GM08714 (cell line): ENCODE measurements around the gene WAC.
"Not testable (repeated sequence)": the region's sequence is repeated elsewhere in the genome, so short reads cannot be mapped to it uniquely, and the experiment has no call there.

Experiments used
- H3K4me3 ChIP-seq: fragments of 200-500 bp; sonication (Bioruptor generic); 2 replicates; pipeline ENCODE4 v1.5.1; 2014; ENCODE audit warnings: mild to moderate bottlenecking, low read length, inconsistent platforms
- ZNF274 ChIP-seq: IDR thresholded peaks from 2 replicates; pipeline ENCODE4 v1.6.1; 2012; ENCODE audit warnings: mild to moderate bottlenecking, low read depth, low read length

Gene WAC

DNA sequence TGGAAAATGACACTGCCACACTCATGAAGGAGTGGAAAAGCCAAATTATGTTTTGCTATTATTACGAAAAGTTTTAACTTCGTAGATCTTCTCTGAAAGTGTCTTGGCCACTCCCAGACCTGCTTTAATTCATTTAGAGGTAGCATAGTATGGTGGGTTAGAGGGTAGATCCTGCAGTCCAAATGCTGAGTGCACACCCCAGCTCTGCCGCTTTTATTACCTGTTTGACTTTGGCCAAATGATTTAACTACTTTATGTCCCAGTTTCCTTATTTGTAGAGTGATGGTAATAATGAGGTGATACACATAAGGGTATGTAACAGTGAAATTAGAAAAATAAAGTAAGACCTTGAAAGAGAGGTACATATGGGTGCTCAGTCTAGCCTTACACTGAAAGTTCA is 23.6 kb upstream of the WAC start:
- no peak overlapping the region for H3K4me3 ChIP-seq
- TF ChIP-seq ZNF274 = no peak

DNA sequence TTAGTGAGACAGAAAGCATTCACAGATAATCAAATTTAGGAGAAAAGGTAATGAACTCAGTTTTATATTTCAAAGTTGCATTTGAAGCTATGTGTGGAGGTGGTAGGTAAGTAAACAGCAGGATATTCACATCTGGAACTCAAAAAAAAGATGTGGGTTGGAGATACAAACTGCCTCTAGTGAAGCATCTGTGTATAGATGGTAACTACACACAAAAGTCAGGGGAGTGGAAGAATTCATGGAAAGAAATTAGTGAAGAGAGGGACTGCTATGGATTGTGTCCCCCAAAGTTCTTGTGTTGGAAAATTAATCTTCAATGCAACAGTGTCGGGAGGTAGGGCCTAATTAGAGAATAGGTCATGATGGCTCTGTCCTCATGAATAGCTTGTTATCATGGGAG is 18.3 kb upstream of the WAC start:
- H3K4me3 ChIP-seq = no peak overlapping the region

DNA sequence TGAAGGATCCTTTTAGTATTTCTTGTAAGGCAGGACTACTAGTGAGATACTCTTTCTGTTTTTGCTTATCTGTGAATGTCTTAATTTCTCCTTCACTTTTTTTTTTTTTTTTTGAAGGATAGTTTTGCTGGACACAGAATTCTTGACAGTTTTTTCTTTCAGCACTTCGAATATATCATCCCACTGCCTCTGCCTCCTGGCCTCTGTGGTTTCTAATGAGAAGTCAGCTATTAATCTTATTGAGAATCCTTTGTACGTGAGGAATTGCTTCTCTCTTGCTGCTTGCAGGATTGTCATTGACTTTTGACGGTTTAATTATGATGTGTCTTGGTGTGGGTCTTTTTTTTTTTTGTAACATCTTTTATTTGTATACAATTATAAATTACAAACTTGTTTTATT is 12.6 kb upstream of the WAC start:
- no peak for TF ChIP-seq ZNF274
- no peak overlapping the region for H3K4me3 ChIP-seq

More for the DNA sequence above, 18.3 kb upstream of the WAC start:
- no peak for TF ChIP-seq ZNF274

DNA sequence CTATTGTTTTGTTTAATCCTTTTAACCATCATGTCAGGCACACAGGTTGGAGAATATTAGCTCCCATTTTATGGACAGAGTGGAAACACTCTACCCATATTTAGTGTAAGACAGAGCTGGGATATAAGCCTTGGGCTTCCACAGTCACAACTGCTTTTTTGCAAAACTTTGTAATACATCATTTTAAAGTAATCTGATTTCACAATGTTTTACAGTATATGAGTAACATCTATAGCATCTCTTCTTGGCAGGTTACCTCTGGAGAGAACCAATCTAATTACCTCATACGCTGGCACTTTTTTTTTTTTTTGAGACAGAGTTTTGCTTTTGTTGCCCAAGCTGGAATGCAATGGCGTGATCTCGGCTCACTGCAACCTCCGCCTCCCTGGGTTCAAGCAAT is 12.1 kb upstream of the WAC start:
- not testable (repeated sequence) for H3K4me3 ChIP-seq

DNA sequence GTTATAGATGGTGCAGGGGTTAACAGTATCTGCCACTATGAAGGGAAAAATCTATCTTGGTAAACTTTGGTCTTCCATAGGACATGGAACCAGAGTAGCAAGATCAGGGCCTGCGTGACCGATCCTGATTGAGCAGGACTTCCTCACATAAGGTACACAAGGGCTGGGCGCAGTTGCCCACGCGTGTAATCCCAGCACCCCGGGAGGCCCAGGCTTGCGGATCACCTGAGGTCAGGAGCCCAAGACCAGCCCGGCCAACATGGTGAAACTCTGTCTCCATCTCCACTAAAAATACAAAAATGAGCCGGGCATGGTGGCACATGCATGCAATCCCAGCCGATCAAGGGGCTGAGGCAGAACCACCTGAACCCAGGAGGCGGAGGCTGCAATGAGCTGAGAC is 11.0 kb upstream of the WAC start:
- H3K4me3 ChIP-seq = not testable (repeated sequence)

DNA sequence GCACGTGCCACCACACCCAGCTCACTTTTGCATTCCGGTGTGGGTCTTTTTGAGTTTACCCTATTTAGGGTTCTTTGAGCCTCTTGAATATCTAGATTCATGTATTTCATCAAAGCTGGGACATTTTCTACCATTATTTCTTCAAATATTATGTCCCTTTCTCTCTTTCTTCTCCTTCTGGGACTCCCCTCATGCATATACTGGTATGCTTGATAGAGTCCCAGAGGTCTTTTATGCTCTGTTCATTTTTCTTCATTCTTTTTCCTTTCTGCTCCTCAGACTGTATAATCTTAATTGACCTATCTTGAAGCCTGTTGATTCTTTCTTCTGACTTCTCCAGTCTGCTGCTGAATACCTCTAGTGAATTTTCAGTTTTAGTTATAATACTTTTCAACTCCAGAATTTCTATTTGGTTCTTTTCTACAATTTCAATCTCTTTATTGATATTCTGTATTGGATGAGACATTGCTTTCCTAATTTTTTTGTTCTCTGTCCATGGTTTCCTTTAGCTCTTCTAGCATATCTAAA is 9.1 kb upstream of the WAC start:
- no peak for TF ChIP-seq ZNF274
- no peak overlapping the region for H3K4me3 ChIP-seq

DNA sequence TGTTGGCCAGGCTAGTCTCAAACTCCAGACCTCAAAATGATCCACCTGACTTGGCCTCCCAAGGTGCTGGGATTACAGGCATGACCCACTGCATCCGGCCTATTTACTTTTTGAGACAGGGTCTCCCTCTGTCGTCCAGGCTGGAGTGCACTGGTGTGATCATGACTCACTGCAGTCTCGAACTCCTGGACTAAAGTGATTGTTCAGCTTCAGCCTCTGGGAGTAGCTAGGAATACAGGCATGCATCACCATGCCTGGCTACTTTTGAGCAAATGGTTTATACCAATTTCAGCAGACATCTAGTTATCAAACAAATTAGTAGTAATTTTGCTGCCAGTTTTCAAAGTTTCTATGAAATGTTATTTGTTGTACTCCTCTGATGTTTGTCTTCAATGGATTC is 2.2 kb upstream of the WAC start:
- no peak for TF ChIP-seq ZNF274
- H3K4me3 ChIP-seq = no peak overlapping the region

DNA sequence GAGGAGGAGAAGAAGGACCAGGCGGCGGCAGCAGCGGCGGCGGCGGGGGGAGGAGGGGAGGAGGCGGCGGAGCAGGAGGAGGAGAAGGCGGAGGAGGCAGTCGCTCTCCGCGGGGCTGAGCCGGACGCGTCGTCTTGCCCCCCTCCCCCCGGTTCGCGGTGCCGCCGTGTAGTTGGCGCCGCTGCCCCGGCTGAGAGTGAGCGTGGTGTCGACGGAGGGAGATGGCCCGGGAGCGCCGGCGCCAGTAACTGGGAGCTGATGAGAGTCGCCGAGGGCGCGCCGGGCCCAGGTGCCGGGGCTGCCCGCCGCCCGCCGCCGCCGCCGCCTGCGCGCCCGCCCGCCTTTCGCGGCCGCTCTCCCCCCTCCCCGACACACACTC is 257 bp downstream of the WAC start:
- no peak for TF ChIP-seq ZNF274
- H3K4me3 ChIP-seq = peak overlapping the region; percentile 100

DNA sequence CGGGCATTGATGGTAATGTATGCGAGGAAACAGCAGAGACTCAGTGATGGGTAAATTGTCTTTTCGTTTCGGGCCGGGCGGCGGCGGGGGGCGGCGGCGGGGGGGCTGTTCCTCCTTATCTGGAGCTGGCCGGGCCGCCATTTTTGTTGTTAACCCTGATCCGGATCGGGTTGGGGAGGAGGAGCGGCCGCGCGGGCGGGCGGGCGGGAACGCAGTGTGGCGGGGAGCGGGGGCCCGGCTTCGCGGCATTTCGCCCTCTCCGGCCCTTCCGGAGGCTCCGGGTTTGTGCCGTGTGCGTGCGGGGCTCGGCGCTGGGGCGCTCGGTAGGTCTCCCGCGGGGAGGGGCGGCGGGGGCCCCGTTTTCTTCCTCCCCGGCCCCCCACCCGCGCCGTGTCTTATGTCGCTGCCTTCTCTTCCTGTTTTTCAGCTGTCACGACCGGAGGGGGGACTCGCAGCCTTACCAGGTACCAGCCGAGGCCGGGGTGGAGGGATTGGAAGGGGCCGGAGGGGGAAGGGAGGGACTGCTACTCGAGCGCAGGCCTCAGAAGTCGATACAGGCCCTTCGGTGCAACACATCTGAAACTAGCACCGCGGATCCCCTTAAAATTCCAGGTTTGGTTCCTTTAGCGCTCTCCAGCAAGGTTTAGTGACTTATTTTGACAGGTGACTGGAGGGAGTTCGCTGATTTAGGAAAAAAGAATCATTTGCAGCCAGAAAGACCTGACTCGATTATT is 820 bp downstream of the WAC start:
- H3K4me3 ChIP-seq = peak overlapping the region; percentile 100
- no peak for TF ChIP-seq ZNF274

DNA sequence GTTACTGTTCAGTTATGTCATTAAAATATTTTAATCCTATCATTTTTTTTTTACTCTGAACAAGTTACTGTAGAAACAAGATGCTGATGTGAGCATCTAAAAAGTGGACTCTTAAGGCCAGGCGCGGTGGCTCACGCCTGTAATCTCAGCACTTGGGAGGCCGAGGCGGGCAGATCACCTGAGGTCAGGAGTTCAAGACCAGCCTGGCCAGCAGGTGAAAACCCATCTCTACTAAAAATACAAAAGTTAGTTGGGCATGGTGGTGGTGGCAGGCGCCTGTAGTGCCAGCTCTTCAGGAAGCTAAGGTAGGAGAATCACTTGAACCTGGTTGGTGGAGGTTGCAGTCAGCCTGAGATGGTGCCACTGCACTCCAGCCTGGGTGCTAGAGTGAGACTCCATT is 2.9 kb downstream of the WAC start:
- no peak overlapping the region for H3K4me3 ChIP-seq
- TF ChIP-seq ZNF274 = no peak

DNA sequence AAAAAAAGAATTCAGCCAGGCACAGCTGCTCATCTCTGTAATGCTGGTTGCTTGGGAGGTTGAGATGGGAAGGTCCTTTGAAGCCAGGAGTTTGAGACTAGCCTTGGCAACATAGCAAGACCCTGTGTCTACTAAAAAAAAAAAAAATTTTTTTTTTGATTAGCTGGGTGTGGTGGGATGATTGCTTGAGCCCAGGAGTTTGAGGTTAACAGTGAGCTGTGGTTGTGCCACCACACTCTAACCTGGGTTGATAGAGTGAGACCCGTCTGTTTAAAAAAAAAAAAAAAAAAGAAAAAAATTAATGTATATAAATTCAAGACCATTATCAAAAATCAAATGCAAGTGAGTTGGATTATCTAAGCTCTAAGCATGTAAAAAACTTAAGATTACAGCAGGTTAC is 5.7 kb downstream of the WAC start:
- no peak for TF ChIP-seq ZNF274

DNA sequence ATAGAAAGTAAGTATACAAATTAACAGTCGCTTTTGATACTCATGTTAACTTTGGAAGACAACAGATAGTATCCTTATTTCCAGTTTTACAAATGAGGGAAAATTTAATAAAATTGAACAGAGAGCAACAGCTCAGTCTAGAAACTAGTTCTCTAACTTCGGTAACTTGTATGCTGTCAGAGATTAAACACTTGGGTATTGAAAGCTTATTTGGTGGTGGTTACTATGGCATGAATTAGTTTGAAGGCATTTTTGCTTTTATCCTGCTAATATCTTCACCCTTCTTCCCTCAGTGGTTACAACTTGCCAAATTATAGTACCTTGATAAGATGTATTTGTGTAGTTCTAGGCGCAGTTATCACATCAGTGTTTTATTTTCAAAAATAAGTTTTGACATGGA is 7.2 kb downstream of the WAC start:
- no peak for TF ChIP-seq ZNF274
- no peak overlapping the region for H3K4me3 ChIP-seq

More for the DNA sequence above, 5.7 kb downstream of the WAC start:
- H3K4me3 ChIP-seq = no peak overlapping the region

DNA sequence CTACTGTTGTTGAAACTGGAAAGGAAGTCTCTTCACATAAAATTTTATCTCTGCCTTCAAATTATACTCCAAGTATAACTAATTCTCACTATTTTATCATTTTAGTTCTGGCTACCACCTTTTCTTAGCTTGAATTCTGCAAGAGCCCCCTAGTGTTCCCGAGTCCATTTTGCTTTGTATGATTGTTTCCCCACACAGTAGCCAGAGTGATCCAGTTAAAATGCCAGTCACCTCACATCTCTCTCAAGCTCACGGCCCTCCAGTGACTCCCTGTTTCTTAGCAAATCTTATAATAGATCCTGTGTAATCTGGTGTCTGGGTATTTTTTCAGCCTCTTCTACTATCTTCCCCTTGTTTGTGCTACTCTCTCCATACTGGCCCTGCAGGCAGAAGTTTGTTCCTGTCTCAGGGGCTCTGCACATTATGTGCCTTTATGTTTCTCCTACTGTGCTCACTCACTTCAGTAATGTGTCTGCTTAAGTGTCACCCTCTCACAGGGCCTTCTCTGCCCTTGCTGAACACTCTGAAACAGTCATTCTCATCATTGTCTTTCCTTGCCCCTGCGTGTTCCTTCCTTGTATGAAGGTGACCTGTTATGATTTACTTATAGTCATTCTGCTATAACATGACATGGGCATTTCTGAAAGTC is 8.9 kb downstream of the WAC start:
- TF ChIP-seq ZNF274 = no peak
- H3K4me3 ChIP-seq = no peak overlapping the region

DNA sequence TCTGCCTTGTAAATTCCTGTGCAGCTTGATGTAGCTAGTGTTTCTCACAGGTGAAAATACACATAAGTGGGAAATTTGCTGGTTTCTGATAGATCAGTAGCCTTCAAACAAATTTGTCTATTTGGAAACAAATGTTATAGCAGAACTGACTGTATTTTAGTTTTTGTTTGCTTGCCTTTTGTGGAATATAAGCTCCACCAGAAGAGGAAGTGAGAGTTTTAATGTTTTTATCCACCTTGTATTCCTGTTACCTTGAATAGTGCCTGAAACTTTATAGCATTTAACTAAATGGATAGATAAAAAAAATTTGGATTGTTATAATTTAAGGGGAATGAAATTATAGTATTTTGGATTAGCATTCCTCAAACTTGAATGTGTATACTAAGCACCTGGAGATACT is 9.8 kb downstream of the WAC start:
- H3K4me3 ChIP-seq = no peak overlapping the region
- TF ChIP-seq ZNF274 = no peak

DNA sequence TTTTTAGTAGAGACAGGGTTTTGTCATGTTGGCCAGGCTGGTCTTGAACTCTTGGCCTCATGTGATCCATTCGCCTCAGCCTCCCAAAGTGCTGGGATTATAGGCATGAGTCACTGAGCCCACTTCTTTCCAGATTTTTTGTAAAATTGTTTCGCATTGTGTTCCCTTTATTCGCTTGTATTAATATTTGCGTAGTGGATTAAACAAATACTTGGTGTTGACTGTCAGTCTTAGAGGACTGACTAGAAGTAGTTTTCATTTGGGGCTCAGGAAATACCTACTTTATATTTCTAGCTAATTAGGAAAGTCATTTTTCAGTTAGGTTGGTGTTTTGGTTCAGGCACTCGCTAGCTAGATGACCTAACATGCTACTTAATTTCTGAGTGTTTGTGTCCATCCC is 11.1 kb downstream of the WAC start:
- no peak overlapping the region for H3K4me3 ChIP-seq
- TF ChIP-seq ZNF274 = no peak

DNA sequence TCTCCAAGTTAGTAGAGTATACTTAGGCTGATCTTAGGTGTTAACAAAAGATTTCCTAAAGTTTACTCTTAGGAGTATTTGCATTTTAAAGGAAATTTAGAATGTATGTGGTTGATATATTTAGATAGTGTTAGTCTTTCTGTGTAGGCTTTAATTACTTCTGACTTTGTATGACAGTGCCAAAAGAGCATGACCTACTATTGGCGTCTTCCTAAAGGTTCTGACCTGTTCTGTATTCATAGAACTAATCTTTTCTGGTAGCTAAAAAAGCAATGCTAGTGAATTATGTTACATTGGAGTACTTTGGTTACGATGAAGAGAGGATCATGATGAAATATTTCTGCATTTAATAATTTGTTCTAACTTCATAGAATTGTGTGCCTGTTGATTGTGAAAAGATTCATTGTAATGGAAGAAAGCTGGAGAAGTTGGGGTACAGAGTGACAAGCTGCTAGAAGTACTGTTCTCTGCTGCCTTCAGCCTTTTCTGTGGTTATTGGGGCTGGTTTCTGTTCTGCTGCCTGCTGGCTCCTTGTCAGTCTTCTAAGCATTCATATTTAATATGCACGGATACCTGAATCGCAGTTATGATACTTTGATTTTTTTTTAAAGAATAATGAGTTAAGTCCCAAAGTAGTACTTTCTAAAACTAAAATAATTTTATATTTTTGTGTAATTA is 13.2 kb downstream of the WAC start:
- no peak for TF ChIP-seq ZNF274
- no peak overlapping the region for H3K4me3 ChIP-seq
